PC-9 (cell line): Measurements from ENCODE around the gene TMBIM6.

Source experiments
- EZH2 ChIP-seq: fragments of 200-600 bp; sonication (generic); IDR thresholded peaks from 2 replicates; pipeline ENCODE4 v1.8.0; 2017; ENCODE audit warnings: antibody characterized with exemption, low read depth
- TF ChIP-seq, protein P1 (sequence below): fragments of 200-600 bp; sonication (generic); conservative IDR thresholded peaks from 2 replicates; pipeline ENCODE4 v1.6.1; 2017; ENCODE audit warnings: mixed run types, antibody characterized with exemption, mild to moderate bottlenecking, moderate library complexity

DNA sequence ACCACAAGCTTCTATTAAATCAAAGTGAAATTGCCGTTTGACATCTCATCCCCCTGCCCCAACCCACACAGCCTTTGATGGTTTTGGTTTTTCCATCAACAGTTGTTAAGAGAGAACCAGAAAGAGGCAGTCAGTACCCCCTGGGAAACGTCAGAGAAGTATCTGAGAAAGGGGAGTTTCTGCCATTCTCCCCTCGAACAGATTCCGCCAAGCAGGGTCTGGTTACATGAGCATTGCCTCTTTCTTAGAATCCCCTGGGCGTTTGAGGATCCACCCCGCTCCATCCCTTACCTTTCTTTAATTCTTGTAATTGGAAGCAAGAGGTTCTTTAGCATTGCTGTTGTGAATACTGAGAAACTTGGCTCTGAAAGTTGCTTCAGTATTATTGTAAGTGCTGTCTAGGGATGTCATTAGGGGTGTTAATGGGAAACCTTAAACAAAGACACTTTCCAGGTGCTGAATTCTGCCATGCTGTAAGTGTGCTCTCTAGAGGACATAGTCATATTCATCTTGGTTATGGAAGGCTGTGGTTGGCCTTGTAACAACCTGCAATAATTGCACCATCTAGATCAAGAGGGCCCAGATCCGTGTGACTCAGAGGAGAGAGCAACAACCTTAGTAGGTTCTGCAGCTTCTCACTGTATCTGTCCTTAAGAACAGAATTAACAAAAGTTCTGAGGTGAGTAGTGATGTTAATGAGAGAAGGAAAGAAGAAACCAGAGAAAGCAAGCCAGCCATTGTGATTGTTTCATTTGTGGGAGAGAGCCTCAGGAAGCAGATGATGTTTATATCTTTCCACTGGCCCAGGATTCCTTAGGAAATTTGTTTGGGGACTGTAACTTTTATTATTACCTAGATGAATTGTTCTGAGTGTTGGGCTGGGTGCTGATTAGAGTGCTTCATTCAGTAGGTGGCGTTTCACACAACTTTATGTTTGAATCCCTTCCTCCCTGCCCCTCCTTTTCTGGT lies 9.0 kb downstream of the TMBIM6 start:
- TF ChIP-seq, protein P1, sequence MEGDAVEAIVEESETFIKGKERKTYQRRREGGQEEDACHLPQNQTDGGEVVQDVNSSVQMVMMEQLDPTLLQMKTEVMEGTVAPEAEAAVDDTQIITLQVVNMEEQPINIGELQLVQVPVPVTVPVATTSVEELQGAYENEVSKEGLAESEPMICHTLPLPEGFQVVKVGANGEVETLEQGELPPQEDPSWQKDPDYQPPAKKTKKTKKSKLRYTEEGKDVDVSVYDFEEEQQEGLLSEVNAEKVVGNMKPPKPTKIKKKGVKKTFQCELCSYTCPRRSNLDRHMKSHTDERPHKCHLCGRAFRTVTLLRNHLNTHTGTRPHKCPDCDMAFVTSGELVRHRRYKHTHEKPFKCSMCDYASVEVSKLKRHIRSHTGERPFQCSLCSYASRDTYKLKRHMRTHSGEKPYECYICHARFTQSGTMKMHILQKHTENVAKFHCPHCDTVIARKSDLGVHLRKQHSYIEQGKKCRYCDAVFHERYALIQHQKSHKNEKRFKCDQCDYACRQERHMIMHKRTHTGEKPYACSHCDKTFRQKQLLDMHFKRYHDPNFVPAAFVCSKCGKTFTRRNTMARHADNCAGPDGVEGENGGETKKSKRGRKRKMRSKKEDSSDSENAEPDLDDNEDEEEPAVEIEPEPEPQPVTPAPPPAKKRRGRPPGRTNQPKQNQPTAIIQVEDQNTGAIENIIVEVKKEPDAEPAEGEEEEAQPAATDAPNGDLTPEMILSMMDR, result no peak
- no peak for TF ChIP-seq EZH2
